GM21576 (cell line): ENCODE measurements around the gene LGALS7B.
A peak's percentile ranks its signal among the peaks of the same experiment; 100 is the strongest.
"Not testable (repeated sequence)": the region's sequence is repeated elsewhere in the genome, so short reads cannot be mapped to it uniquely, and the experiment has no call there.

Experiments
- ATAC-seq: cut with Tn5 transposase; IDR thresholded peaks from one replicate; pipeline ENCODE4 v1.9.1; 2021; ENCODE audit warnings: mild to moderate bottlenecking, moderate library complexity; ENCODE audit not compliant: unreplicated experiment

Gene LGALS7B

DNA sequence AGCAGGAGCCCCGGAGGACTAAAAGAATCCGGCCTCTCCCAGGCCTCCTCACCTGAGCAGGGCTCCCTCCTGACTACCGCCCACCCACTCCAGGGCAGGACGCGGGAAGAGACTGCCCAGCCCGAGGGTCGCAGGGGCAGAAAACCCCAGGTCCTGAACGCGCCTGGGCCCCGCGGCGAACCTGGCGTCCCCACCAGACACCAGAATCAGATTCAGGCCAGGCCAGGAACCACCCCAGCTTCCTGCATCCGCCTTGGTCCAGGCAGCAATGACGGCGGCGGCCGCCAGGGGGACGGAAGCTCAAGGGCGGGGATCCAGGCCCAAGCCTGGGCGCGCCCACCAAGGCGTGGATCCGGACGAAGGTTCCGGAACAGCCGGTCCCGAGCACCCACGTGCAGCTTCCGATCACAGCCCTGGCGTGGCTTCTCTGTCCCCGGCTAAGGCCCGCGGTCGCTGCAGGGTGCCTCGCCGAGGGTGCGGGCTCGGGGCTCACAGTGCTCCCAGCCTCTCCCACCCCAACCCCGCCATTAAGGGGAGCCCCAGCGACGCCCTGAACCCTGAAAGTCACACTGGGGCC is 19.3 kb upstream of the LGALS7B start:
- peak; percentile 69 for ATAC-seq

DNA sequence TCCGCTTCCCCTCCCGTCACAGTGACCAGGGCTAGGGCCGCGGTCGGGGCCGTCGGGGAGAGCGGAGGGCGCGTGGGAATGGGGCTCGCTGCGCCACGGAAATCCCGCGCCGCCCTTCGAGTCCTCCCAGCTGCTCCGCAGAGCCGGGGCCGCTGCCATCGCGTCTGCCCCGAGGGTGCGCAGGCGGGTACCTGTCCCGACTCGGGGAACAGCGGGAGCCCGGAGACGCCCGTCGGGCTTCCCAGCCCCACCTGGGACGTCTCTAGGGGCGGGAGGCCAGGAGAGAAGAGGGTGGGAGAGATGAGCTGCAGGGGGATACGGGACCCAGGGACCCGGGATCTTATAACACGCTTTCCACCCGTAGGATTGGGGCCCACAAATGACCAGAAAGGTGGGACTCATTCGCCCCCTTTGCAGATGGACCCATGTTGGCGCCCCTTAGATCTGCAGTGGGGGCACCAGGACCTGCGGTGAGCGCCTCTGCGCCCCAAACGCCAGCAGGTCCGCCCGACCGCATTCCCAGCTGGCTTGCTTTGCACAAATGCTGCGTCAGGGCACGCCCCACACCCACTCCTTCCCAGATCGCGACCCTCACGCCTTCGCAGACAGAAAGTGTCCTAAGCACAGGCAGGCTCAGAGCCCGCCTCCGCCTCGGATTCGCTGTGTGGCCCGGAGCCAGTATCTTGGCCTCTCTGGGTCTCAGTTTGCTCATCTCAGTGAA is 18.6 kb upstream of the LGALS7B start:
- ATAC-seq: not testable (repeated sequence)

DNA sequence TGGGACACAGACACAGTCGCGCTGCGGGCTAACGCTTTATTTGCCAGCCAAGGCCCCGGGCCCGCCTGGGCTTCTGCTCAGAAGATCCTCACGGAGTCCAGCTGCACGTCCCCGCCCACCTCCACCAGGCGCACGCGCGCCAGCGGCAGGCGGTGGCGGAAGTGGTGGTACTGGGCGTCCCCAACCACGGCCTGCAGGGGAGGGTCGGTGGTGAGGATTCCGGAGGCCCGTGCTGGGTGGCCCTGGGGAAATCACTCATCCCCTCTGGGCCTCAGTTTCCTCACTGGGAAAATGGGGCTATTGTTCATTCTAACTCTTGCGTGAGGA is 18.1 kb upstream of the LGALS7B start:
- peak; percentile 57 for ATAC-seq

DNA sequence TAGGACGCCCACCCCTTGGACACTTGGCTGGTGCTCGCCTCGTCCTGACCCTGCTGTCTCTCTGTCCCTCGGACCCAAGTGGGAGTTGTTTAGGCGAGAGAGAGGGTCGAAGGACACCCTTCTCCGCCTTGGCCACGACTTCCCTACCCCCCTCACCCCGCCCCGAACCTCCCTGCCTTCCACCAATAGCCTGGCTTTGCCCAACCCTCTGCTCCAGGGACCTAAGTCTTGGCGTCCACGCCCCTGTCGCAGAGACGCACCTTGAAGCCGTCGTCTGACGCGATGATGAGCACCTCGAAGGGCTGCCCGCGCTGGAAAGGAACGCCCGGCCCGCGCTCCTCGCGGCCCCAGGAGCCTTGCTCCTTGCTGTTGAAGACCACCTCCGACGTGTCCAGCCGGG is 17.4 kb upstream of the LGALS7B start:
- not testable (repeated sequence) for ATAC-seq

DNA sequence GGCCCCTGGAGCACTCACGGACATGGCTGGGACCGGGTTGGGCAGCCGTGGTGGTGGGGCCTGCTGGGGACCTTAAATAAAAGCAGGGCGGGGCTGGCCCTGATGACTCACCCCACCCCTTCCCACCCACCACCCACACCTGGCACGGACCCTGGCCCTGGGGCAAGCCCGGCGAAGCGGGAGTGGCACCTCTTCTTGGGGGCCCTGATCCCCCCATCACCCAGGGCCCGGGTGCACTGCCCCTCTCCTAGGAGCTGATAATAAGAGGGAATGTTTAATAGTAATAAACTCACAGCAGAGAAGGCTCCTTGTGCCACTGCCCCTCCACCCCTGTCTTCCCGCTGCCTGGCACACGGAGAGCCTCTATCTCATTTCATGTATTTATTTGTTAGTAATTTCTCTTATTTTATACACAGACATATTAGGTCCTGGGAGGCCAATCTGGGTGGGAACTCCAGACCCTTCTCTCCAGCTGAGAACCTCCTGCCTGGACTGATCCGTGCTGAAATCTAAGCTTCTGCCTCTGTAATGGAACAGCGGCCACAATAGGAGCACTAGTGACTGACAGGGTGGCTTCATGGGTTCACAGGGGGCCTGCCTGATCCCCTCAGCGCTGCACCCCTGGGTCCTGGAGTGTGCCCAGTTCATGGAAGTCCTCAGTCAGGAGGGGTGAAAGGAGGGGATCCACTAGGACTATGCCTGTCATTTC is 15.4 kb upstream of the LGALS7B start, which contains the start of gene LGALS7:
LGALS7 (minus strand) TSS at position 49 of the 709 bp plus-strand sequence; CDS start at position 24, 25 bp downstream.
- ATAC-seq: no peak

DNA sequence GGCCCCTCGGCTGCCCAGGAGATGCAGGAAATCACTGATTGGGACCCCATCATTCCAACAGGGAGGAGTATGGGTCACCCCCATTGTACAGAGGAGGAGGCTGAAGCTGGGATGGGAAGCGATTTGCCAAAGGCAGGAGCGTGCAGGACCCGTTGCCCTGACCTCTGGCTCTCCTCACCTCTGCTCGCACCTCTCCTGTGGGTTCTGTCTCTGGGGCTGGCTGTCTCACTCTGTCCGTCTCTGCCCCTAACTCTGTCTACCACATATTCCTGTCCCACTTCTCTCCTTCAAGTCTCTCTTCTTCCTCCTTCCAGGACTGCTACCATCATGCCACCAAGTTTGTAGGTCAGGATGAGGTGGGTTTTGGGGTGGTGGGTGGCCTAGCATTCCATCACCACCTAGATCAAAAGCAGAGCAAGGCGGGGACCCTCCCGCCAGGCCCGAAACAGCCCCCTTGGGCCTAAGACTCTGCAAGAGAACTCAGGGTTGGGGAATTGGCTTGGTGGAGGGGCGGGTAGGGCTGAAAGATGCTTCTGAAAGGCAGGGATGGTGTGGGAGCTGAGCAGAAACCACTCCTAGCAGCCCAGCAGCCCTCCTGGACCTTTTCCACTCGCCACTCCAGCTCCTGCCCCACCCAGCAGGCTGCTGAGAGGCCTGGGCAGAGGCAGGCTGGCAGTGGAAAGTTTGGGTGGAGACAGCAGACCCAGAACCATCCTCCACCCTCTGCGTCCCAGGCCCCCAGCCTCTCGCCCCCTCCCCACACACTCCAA is 14.6 kb upstream of the LGALS7B start:
- ATAC-seq: no peak

DNA sequence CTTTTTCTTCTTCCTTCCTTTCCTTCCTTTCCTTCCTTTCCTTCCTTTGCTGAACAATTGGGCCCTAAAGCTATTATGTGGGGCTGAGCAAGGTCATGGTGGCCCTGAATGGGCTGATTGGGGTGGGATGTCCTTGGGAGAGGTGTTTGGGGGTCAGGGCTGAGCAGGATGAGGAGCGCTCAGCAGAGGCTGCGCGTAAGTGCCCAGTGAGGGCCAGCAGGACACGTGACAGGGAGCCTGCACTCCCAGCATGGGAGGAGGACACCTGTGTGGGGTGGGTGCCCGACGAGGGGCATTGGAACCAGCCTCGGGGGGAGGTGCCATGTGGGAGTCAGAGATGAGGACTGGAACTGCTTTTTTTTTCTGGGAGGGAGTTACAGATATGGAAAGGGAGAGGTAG is 10.3 kb upstream of the LGALS7B start:
- no peak for ATAC-seq

DNA sequence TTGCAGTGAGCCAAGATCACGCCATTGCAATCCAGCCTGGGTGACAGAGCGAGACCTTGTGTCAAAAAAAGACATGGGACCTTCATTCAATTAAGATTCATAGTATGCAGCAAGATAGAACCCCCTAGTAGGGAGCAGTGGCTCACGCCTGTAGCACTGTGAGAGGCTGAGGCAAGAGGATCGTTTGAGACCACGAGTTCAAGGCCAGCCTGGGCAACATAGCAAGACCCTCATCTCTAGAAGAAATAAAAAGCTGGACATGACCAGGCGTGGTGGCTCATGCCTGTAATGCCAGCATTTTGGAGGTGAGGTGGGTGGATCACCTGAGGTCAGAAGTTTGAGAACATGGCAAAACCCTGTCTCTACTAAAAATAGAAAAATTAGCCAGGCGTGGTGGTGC is 8.6 kb upstream of the LGALS7B start:
- ATAC-seq: no peak

DNA sequence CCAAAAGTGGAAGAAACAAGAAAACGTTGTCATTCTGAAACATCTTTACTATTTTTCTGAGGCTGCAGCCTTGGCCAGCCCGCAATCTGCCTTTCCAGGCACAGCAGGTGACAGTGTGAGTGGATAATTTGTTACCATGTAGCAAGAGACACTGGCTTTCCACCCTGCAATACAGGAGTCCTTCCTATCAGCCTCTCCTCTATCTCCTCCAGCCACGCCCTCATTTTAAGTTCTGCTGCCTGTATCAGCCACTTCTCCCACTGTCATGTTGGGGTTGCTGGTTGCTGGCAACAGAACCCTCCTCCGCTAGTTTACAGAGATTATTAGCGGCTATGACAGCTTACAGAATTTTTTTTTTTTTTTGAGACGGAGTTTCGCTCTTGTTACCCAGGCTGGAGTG is 7.9 kb upstream of the LGALS7B start:
- no peak for ATAC-seq

DNA sequence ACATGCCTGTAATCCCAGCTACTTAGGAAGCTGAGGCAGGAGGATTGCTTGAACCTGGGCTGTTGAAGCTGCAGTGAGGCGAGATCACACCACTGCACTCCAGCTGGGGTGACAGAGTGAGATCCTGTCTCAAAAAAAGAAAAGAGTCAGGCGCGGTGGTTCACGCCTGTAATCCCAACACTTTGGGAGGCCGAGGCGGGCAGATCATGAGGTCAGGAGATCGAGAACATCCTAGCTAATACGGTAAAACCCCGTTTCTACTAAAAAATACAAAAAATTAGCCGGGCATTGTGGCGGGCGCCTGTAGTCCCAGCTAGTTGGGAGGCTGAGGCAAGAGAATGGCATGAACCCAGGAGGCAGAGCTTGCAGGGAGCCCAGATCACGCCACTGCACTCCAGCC is 6.8 kb upstream of the LGALS7B start:
- not testable (repeated sequence) for ATAC-seq

DNA sequence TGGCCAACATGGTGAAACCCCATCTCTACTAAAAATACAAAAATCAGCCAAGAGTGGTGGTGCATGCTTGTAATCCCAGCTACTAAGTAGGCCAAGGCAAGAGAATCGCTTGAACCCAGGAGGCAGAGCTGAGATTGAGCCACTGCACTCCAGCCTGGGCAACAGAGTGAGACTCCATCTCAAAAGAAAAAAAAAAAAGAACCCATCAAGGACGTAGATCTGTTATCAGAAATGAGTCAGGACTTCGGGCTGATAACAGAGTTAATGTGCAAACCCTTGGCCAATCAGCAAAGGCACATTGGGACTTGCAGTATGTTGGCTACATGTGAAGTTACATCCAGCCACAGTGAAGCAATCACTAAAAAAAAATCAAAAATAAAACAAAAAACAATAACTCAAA is 4.8 kb upstream of the LGALS7B start:
- no peak for ATAC-seq

DNA sequence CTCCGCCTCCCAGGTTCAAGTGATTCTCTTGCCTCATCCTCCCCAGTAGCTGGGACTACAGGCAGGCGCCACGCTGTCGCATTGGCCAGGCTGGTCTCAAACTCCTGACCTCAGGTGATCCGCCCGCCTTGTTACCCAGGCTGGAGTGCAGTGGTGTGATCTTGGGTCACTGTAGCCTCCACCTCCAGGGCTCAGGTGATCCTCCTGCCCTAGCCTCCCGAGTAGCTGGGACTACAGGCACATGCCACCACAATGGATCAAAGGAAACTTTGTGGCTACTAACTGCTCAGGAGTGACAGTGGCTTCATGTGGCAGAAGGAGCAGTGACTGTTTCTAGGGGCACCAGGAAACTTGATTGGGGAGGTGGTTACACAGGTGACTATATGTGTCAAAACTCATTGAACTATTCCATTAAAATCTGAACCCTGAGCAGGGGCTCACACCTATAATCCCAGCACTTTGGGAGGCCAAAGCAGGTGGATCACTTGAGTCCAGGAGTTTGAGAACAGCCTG is 3.8 kb upstream of the LGALS7B start:
- ATAC-seq: no peak

DNA sequence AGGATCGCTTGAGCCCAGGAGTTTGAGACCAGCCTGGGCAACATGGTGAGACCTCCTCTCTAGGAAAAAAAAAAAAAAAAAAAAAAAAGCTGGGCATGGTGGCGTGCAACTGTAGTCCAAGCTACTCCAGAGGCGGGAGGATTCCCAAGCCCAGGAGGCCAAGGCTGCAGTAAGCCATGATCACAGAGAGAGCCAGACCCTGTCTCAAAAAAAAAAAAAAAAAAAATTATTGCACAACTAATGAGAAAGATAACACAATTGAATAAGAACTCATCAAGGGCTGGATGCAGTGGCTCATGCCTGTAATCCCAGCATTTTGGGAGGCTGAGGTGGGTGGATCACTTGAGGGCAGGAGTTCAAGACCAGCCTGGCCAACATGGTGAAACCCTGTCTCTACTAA is 2.9 kb upstream of the LGALS7B start:
- ATAC-seq: not testable (repeated sequence)

DNA sequence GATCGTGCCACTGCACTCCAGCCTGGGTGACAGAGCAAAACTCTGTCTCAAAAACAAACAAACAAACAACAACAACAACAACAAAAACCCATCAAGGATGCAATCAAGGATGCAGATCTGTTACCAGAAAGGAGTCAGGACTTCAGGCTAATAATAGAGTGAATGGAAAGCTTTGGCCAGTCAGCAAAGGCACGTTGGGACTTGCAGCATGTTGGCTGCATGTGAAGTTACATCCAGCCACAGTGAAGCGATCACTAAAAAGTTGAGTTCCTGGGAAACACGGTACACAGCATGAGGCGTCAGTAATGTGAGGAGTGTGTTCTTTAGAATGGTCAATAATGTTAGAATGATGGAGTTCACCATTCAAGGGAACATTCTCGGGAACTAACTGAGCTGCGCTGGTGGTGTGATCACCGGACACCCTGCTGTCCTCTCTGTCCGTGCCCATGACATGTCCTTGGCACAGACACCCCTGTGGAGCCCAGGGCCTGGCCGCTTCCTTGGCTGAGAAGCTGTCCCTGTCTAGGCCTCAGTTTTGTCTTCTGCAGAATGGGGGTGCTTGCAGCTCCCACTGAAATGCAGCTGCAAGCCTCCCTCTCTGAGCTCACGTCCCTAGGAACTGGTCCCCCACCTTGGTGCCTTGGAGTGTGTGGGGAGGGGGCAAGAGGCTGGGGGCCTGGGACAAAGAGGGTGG is 2.3 kb upstream of the LGALS7B start:
- no peak for ATAC-seq

DNA sequence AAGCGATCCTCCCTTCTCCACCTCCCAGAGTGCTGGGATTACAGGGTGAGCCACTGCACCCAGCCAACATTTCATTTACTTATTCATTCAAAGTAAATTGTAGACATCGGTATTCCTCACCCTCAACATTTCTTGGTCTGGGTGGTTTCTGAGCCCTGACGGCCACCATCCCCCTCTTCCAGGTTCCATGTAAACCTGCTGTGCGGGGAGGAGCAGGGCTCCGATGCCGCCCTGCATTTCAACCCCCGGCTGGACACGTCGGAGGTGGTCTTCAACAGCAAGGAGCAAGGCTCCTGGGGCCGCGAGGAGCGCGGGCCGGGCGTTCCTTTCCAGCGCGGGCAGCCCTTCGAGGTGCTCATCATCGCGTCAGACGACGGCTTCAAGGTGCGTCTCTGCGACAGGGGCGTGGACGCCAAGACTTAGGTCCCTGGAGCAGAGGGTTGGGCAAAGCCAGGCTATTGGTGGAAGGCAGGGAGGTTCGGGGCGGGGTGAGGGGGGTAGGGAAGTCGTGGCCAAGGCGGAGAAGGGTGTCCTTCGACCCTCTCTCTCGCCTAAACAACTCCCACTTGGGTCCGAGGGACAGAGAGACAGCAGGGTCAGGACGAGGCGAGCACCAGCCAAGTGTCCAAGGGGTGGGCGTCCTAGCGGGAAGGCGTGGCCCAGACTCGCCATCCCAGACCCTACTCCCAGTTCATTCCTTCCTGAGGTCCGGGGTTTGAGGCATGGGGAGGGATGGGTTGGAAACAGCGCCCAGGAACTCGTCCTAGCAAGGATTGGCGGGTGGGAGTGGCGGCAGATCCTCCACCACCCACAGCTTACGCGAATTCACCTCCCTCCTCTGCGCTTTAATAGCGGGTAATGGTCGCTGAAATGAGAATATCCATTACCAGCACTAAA is 1.8 kb downstream of the LGALS7B start:
- ATAC-seq: not testable (repeated sequence)

DNA sequence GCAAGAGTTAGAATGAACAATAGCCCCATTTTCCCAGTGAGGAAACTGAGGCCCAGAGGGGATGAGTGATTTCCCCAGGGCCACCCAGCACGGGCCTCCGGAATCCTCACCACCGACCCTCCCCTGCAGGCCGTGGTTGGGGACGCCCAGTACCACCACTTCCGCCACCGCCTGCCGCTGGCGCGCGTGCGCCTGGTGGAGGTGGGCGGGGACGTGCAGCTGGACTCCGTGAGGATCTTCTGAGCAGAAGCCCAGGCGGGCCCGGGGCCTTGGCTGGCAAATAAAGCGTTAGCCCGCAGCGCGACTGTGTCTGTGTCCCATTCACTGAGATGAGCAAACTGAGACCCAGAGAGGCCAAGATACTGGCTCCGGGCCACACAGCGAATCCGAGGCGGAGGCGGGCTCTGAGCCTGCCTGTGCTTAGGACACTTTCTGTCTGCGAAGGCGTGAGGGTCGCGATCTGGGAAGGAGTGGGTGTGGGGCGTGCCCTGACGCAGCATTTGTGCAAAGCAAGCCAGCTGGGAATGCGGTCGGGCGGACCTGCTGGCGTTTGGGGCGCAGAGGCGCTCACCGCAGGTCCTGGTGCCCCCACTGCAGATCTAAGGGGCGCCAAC is 2.6 kb downstream of the LGALS7B start:
- peak; percentile 70 for ATAC-seq

DNA sequence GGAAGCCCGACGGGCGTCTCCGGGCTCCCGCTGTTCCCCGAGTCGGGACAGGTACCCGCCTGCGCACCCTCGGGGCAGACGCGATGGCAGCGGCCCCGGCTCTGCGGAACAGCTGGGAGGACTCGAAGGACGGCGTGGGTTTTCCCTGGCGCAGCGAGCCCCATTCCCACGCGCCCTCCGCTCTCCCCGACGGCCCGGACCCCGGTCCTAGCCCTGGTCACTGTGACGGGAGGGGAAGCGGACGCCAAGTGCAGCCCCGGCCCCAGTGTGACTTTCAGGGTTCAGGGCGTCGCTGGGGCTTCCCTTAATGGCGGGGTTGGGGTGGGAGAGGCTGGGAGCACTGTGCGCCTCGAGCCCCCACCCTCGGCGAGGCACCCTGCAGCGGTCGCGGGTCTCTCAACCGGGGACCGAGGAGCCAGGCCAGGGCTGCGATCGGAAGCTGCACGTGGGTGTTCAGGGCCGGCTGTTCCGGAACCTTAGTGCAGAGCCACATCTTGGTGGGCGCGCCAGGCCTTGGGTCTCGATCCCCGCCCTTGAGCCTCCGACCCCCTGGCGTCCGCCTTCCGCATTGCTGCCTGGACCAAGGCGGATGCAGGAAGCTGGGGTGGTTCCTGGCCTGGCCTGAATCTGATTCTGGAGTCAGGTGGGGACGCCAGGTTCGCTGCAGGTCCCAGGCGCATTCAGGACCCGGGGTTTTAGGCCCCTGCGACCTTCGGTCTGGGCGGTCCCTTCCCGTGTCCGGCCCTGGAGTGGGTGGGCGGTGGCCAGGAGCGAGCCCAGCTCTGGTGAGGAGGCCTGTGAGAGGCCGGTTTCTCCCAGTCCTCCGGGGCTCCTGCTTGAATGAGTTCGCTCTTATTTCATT is 3.5 kb downstream of the LGALS7B start:
- ATAC-seq: no peak

DNA sequence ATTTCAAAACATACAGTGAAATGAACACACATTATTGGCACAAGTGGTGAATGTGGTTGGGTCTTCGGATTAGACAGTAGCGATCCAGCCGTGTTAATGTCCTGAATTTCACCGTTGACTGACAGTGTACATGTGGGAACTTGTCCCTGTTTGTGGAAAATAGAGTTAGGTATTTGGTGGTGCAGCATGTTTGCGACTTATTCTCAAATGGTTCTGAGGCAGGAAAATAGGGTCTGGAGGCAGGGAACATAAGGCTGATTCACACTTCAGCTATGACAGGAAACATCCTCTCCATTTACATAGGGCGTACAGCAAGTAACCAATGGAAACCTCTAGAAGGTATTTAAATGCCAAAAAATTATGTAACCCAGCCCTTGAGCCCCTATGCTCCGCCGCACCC is 4.2 kb downstream of the LGALS7B start:
- ATAC-seq: no peak
